K562 (cell line): Measurements from ENCODE around the gene PKP1. TPM values are rescaled to one million over a fixed set of nuclear protein-coding genes. Genes with fewer than 3 reads are reported as not detected.

ENCODE experiments used
- ATAC-seq: fragments of 200-7000 bp; cut with Tn5 transposase; 3 replicates; pipeline ENCODE4 v1.9.1; 2020; ENCODE audit warnings: moderate library complexity
- BruUV-seq: library from RNA; stranded (reverse); fragments of 400-500 nt; replicated peaks from 2 replicates; lab custom pipeline; 2021; lab: Mats Ljungman, UMichigan
- CTCF ChIA-PET: fragments of 300-600 bp; formaldehyde crosslinking; extraction: SDS; loops from one replicate; lab custom pipeline; 2021; ENCODE audit warnings: low intra/inter-chr PET ratio; lab: Yijun Ruan, JAX
- POLR2A ChIA-PET: fragments of 300-600, 350-650 bp; sonication (Branson Sonifier 250); formaldehyde crosslinking; extraction: SDS; loops from one replicate; lab custom pipeline; 2021; ENCODE audit warnings: antibody characterized with exemption, inconsistent platforms; lab: Yijun Ruan, JAX
- DNase-seq, 4 experiments: peaks; one replicate each; pipeline versions ENCODE4 v3.0.0 to v3.0.0-alpha.2; 2011 to 2018; ENCODE audit warnings: low spot score in 3 of 4, mixed read lengths in 3 of 4; ENCODE audit errors: extremely low read depth in 1 of 4
- FAIRE-seq: peaks from 2 replicates; lab custom pipeline; 2011; peaks lifted over from hg19 to GRCh38; lab: Jason Lieb, UNC
- H2AFZ ChIP-seq: 2 replicates; pipeline ENCODE4 v1.6.0; 2011; ENCODE audit warnings: low read depth, low read length, control low read depth, inconsistent platforms
- H3K27ac ChIP-seq: fragments of 200-600 bp; 3 replicates; pipeline ENCODE4 v1.8.0; 2011; ENCODE audit warnings: low read depth, mild to moderate bottlenecking, control low read depth, inconsistent platforms, low read length, moderate library complexity, mixed read lengths; ENCODE audit errors: extremely low read depth
- H3K27me3 ChIP-seq, 2 experiments: fragments of 300-600 bp in 1 of 2; 2 replicates in 1 of 2; 3 replicates in 1 of 2; pipeline versions ENCODE4 v1.6.0 to v1.8.0; 2011; ENCODE audit warnings: inconsistent platforms in 2 of 2, low read length in 2 of 2, mild to moderate bottlenecking in 1 of 2, mixed read lengths in 1 of 2, moderate library complexity in 1 of 2; ENCODE audit not compliant: control insufficient read depth in 2 of 2, insufficient read depth in 2 of 2
- H3K36me3 ChIP-seq: fragments of 300-600 bp; 3 replicates; pipeline ENCODE4 v1.8.0; 2011; ENCODE audit warnings: mild to moderate bottlenecking, low read length, inconsistent platforms; ENCODE audit not compliant: control insufficient read depth, insufficient read depth
- H3K4me1 ChIP-seq, 2 experiments: fragments of 200-600 bp in 1 of 2; replicated peaks in 1 of 2; 2 replicates in 1 of 2; 3 replicates in 1 of 2; pipeline versions ENCODE4 v1.5.1 to v1.8.0; 2011; ENCODE audit warnings: inconsistent platforms in 2 of 2, low read length in 2 of 2, mild to moderate bottlenecking in 1 of 2, mixed read lengths in 1 of 2, moderate library complexity in 1 of 2; ENCODE audit not compliant: control insufficient read depth in 2 of 2, insufficient read depth in 2 of 2
- H3K4me2 ChIP-seq: 2 replicates; pipeline ENCODE4 v1.6.1; 2011; ENCODE audit warnings: low read length, control low read depth, inconsistent platforms, mixed read lengths; ENCODE audit not compliant: insufficient read depth
- H3K4me3 ChIP-seq: fragments of 200-600 bp; sonication (generic), shearing (Covaris generic); 2 replicates; pipeline ENCODE4 v1.5.1; 2016; ENCODE audit warnings: control low read depth, inconsistent platforms
- H3K79me2 ChIP-seq: fragments of 200-600 bp; 3 replicates; pipeline ENCODE4 v1.8.0; 2011; ENCODE audit warnings: low read length, inconsistent platforms; ENCODE audit not compliant: control insufficient read depth, insufficient read depth
- H3K9ac ChIP-seq, 2 experiments: 2 replicates each; pipeline versions ENCODE4 v1.6.0 to v1.6.1; 2011; ENCODE audit warnings: low read depth in 2 of 2, low read length in 2 of 2, control low read depth in 1 of 2, inconsistent platforms in 1 of 2, mild to moderate bottlenecking in 1 of 2, mixed read lengths in 1 of 2; ENCODE audit not compliant: insufficient read depth in 1 of 2
- H3K9me1 ChIP-seq: one replicate; pipeline ENCODE4 v1.6.0; 2011; ENCODE audit warnings: inconsistent platforms, mild to moderate bottlenecking, low read length, moderate library complexity; ENCODE audit not compliant: control insufficient read depth, insufficient read depth
- H3K9me3 ChIP-seq: replicated peaks from 2 replicates; pipeline ENCODE4 v1.5.1; 2011; ENCODE audit warnings: low read depth, low read length, inconsistent platforms; ENCODE audit not compliant: control insufficient read depth, insufficient read depth
- H4K20me1 ChIP-seq: replicated peaks from 2 replicates; pipeline ENCODE4 v1.6.1; 2011; ENCODE audit warnings: low read length, inconsistent platforms, mixed read lengths; ENCODE audit not compliant: control insufficient read depth, insufficient read depth
- CBFB ChIP-seq: sonication (generic); formaldehyde crosslinking; IDR thresholded peaks from 2 replicates; pipeline ENCODE4 v1.4.0; 2020; ENCODE audit warnings: mild to moderate bottlenecking, missing genetic modification reagents
- CLOCK ChIP-seq: fragments of 250-450 bp; sonication (Bioruptor Pico); IDR thresholded peaks from 2 replicates; pipeline ENCODE4 v1.4.0; 2020; ENCODE audit warnings: mild to moderate bottlenecking, moderate library complexity, borderline replicate concordance
- GABPA ChIP-seq: fragments of 200-800 bp; sonication (Bioruptor generic); conservative IDR thresholded peaks from 2 replicates; pipeline ENCODE4 v1.6.1; 2016; ENCODE audit warnings: low read depth, missing genetic modification characterization, missing compliant biosample characterization
- HOXB6 ChIP-seq: fragments of 250-450 bp; sonication (Bioruptor Pico); IDR thresholded peaks from 2 replicates; pipeline ENCODE4 v1.5.1; 2022; ENCODE audit warnings: mild to moderate bottlenecking, borderline replicate concordance
- ILF3 ChIP-seq: fragments of 450-650 bp; IDR thresholded peaks from 2 replicates; pipeline ENCODE4 v1.6.1; 2018; ENCODE audit warnings: antibody characterized with exemption, mild to moderate bottlenecking, moderate library complexity, borderline replicate concordance
- PHB ChIP-seq: fragments of 250-450 bp; sonication (Bioruptor Pico); IDR thresholded peaks from 2 replicates; pipeline ENCODE4 v1.5.0; 2021
- POLR2A ChIP-seq: fragments of 450-650 bp; conservative IDR thresholded peaks from 2 replicates; pipeline ENCODE4 v1.6.1; 2016
- POLR2AphosphoS2 ChIP-seq: IDR thresholded peaks from 2 replicates; pipeline ENCODE4 v1.6.1; 2012; ENCODE audit warnings: low read length, improper control_type of control experiment
- TBL1XR1 ChIP-seq, 2 experiments: IDR thresholded peaks; 2 replicates each; pipeline ENCODE4 v1.6.1; 2012; ENCODE audit warnings: improper control_type of control experiment in 2 of 2, low read length in 2 of 2, mild to moderate bottlenecking in 1 of 2
- TEAD1 ChIP-seq, 2 experiments: fragments of 450-650 bp in 1 of 2; sonication (generic) in 1 of 2; formaldehyde crosslinking; IDR thresholded peaks; 2 replicates each; pipeline versions ENCODE4 v1.4.0 to v1.8.0; 2020 to 2022; ENCODE audit warnings: mild to moderate bottlenecking in 2 of 2, missing genetic modification reagents in 1 of 2
- TEAD2 ChIP-seq: fragments of 450-650 bp; IDR thresholded peaks from 2 replicates; pipeline ENCODE4 v1.6.1; 2016; ENCODE audit warnings: missing genetic modification characterization, control low read depth, missing compliant biosample characterization
- TGIF2 ChIP-seq: sonication (generic); formaldehyde crosslinking; IDR thresholded peaks from 2 replicates; pipeline ENCODE4 v1.8.1; 2022; ENCODE audit warnings: mild to moderate bottlenecking, missing genetic modification reagents, moderate library complexity
- ZBTB1 ChIP-seq: sonication (generic); formaldehyde crosslinking; IDR thresholded peaks from 2 replicates; pipeline ENCODE4 v1.8.1; 2023; ENCODE audit warnings: missing genetic modification reagents, low read depth, mild to moderate bottlenecking, borderline replicate concordance
- ZNF431 ChIP-seq: sonication (generic); formaldehyde crosslinking; IDR thresholded peaks from 2 replicates; pipeline ENCODE4 v1.8.0; 2022; ENCODE audit warnings: mild to moderate bottlenecking, missing genetic modification reagents
- ZNF436 ChIP-seq: fragments of 250-450, 450-650 bp; sonication (Bioruptor Pico); formaldehyde crosslinking; IDR thresholded peaks from 2 replicates; pipeline ENCODE4 v1.7.0; 2020; ENCODE audit warnings: mild to moderate bottlenecking
- ZNF592 ChIP-seq: fragments of 450-650 bp; IDR thresholded peaks from 2 replicates; pipeline ENCODE4 v1.6.1; 2017; ENCODE audit warnings: antibody characterized with exemption, mild to moderate bottlenecking
- ZNF766 ChIP-seq: fragments of 200-800 bp; sonication (Bioruptor generic); conservative IDR thresholded peaks from 2 replicates; pipeline ENCODE4 v1.6.1; 2016; ENCODE audit warnings: missing genetic modification characterization, missing compliant biosample characterization
- WGBS: fragments of 100-300 bp; shearing (Covaris generic); methylation state at CpG from one replicate; pipeline ENCODE4 v1.1.6; 2016; ENCODE audit warnings: low coverage, mixed read lengths; ENCODE audit not compliant: insufficient coverage; ENCODE audit errors: missing lambda C conversion rate; 5-methylcytosine and 5-hydroxymethylcytosine counted together
- in situ Hi-C: fragments of 300-500 bp; cut with MboI; formaldehyde crosslinking; loops from 4 replicates; pipeline ENCODE4 v1.15.0; 2018; ENCODE audit warnings: inconsistent platforms, mixed read lengths
- intact Hi-C: fragments of 100-400 bp; cut with micrococcal nuclease; formaldehyde crosslinking; loops from 2 replicates; pipeline ENCODE4 v1.14.2; 2022
- polyA plus RNA-seq, 8 experiments: library from polyadenylated mRNA; depleted of rRNA in 4 of 8; stranded (reverse) in 5 of 8; unstranded in 3 of 8; fragments of >200 nt; fragmentation: Nextera tagmentation in 2 of 8; fragmentation: Illumina TruSeq in 1 of 8; extraction: Ambion mirVana in 2 of 8; extraction: Trizol in 1 of 8; gene quantifications; 2 replicates each; pipeline versions ENCODE4 v1.2.1 to v1.2.3, GENCODE V29; 2011 to 2014; ENCODE audit warnings: inconsistent platforms in 1 of 8, missing spikeins in 1 of 8
- total RNA-seq, 7 experiments: library from RNA; depleted of rRNA in 6 of 7; stranded (reverse); fragments of >200 nt in 6 of 7; fragmentation: Illumina TruSeq in 2 of 7; extraction: Trizol in 2 of 7; gene quantifications; 2 replicates each; pipeline versions ENCODE4 v1.2.1 to v1.2.3, GENCODE V29; 2011 to 2021; ENCODE audit warnings: low replicate concordance in 1 of 7

The PKP1 gene
- total and polyA plus RNA-seq, 9 of the 15 experiments (the other 6 are each of a cell fraction or from before 2014, with no cell fraction given) = not detected

GRCh38 chr1:201296352-201296751, 13.0 kb downstream of the PKP1 start:
- no peak for DNase-seq
- intact Hi-C loops = no loop called here
- Histone ChIP-seq H3K36me3 (no peaks in the 10 kb centered on the region), H2AFZ (no peak overlapping the region), H3K9me3 (no peaks in the 10 kb centered on the region), H3K79me2 (no peaks in the 10 kb centered on the region), H3K9me1 (no peaks in the 10 kb centered on the region), H4K20me1 (peaks cover 7% of the 10 kb centered on the region; the same call in 1 of the 2 replicates), H3K9ac (no peak overlapping the region), H3K27me3 (peaks cover 47 to 66% of the 10 kb centered on the region in 2 experiments), H3K4me3 (no peak overlapping the region), H3K4me2 (no peak overlapping the region), H3K27ac (no peak overlapping the region), H3K4me1 (no peaks in the 10 kb centered on the region)
- BruUV-seq = no TSS peak
- TF ChIP-seq TEAD1 (CRISPR knock-in tag; IDR thresholded peaks at IDR 0.05) (no peak), ILF3 (no peak), TEAD2 (no peak), ZNF436 (CRISPR knock-in tag) (no peak), TGIF2 (no peak), TBL1XR1 (IDR thresholded peaks at IDR 0.05; ENCODE audit: low read length in 2 of 2) (no peak), ZBTB1 (no peak), CLOCK (CRISPR knock-in tag) (no peak), HOXB6 (no peak), ZNF431 (CRISPR knock-in tag) (no peak), PHB (CRISPR knock-in tag) (no peak), ZNF766 (CRISPR knock-in tag) (no peak), GABPA (tag) (no peak), POLR2AphosphoS2 (no peak), ZNF592 (no peak), POLR2A (no peak), CBFB (CRISPR knock-in tag) (no peak)
- in situ Hi-C loops = no loop called here
- no peak for ATAC-seq
- ChIA-PET POLR2A (interaction anchor here (0.5 kb wide), 1 partner anchor 44 kb away, joined by 3 read pairs; no protein-coding TSS in a partner anchor), CTCF (no interaction called here)
- FAIRE-seq = no peak
- 2% methylated on average over 4 of the region's 4 CpGs for WGBS
